Measurements from ENCODE around the gene BTN1A1.
"Not testable (repeated sequence)": the region's sequence is repeated elsewhere in the genome, so short reads cannot be mapped to it uniquely, and the experiment has no call there.

The BTN1A1 gene

GRCh38 chr6:26536571-26537159, 36.6 kb downstream of the BTN1A1 start:
- H3K4me3 ChIP-seq (ENCODE audit: low read depth, low read length) = peak overlapping the region; percentile 61

DNA sequence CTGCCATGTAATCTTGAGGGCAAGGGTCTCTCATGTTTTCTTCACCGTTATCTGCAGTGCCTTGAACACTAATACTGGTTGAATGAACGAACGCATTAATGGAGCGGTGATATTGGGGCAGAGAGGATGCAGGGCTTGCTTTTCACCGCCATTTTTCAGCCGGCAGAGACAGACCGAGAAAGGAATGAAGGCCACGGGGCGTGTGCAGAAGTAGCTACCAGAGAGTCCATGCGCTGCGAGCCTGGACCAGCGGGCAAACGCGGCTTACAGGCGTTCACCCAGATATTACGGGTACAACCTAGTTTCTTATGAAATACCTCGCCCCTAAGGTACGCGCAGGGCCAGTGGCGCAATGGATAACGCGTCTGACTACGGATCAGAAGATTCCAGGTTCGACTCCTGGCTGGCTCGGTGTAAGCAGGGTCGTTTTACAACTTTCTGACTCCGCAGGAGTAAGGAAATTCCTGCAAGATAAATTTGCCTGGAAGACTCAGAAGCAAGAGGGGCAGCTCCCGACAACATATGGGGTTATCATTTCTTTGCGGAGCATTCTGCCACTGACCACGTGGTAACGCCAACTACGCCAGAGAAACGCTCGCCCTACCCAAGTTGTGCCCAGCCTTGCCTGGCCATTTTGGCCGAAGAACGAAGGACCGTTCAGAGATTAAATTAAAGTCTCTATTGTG, 37.2 kb downstream of the BTN1A1 start:
- H3K4me3 ChIP-seq (ENCODE audit: low read depth, low read length) = peak overlapping the region; percentile 61

DNA sequence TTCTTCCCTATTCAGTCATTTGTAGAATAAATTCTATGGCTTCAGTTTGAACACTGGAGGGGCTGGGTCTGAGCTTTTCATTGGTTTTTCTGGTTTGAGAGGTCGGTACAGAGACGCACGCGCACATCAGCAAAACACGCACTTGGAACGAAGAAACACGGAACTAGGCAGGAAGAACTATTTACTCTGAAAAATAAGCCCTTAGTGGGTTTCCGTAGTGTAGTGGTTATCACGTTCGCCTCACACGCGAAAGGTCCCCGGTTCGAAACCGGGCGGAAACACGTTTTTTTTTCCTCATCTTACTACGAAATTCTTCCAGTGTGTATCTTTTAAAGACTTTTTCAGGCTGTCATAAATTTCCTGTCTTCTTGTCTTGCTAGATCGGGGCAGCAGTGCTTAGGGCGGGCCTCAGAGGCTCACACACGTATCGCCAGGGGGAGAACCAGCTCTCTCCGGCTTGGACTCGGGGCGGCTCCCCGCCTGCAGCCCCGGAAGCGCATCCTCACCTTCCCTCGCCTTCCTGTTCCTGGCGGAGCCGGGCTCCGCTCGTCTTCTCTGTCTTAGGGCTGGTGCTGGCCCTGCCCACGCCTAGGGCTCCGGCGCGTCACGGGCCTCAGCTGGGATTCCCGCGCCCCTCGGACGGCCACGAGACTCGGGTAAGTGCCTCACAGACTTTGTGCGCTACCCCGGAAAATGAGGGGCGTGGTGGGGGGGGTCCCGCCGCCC, 37.9 kb downstream of the BTN1A1 start, which contains the start of gene HMGN4:
HMGN4 (plus strand) TSS at position 521 of the 726 bp plus-strand sequence. CDS start 6,841 bp downstream, outside the sequence.
- peak within 1 kb of the TSS; percentile 61 for H3K4me3 ChIP-seq (ENCODE audit: low read depth, low read length)

GRCh38 chr6:26538572-26538902, 38.4 kb downstream of the BTN1A1 start:
- H3K4me3 ChIP-seq (ENCODE audit: low read depth, low read length) = peak overlapping the region; percentile 61

DNA sequence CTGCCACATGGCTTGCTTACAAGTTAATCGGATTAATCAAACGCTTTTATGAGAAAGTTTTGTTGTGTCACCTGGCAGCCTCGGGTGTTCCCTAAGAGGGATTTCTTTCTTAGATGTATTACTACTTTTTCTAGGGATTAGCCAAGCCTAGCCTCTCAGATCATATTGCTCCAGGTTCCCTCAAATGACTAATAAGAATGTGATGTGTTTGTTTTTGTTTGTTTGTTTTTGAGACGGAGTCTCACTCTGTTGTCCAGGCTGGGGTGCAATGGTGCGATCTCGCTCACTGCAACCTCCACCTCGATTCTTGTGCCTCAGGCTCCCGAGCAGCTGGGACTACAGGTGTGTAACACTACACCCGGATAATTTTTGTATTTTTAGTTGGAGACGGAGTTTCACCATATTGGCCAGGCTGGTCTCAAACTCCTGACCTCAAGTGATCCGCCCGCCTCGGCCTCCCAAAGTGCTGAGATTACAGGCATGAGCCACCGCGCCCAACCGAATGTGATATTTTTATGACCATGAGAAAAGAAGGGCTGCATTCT, 39.0 kb downstream of the BTN1A1 start:
- peak overlapping the region; percentile 61 for H3K4me3 ChIP-seq (ENCODE audit: low read depth, low read length)

GRCh38 chr6:26541579-26541978, 41.5 kb downstream of the BTN1A1 start:
- no peak overlapping the region for H3K4me3 ChIP-seq (ENCODE audit: low read depth, low read length)

- no peak overlapping the region for H3K4me3 ChIP-seq (ENCODE audit: low read depth, low read length)
These were observed 43.9 kb downstream of the BTN1A1 start for GRCh38 chr6:26543953-26544352.

GRCh38 chr6:26544473-26544872, 44.4 kb downstream of the BTN1A1 start:
- no peak overlapping the region for H3K4me3 ChIP-seq (ENCODE audit: low read depth, low read length)

DNA sequence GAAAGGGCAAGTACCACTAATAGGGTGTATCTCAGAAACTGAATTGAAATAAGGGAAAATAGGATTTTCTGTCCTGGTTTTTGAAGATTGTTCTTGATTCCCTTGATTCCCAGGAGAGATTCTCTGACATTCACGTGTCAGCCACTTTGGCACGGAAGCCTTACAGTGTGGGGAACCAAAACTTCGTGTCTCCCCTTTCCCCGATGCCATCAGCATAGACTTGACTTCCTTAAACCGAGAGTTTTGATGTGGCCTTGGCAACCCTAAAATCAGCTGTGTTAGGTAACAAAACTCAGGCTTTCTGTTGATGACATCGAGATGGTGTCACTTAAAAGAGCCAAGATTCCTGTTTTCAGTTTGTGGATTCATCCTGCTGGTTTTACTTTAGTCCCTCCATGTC, 45.5 kb downstream of the BTN1A1 start:
- H3K4me3 ChIP-seq (ENCODE audit: low read depth, low read length) = no peak overlapping the region

GRCh38 chr6:26547363-26547762, 47.3 kb downstream of the BTN1A1 start:
- not testable (repeated sequence) for H3K4me3 ChIP-seq (ENCODE audit: low read depth, low read length)

DNA sequence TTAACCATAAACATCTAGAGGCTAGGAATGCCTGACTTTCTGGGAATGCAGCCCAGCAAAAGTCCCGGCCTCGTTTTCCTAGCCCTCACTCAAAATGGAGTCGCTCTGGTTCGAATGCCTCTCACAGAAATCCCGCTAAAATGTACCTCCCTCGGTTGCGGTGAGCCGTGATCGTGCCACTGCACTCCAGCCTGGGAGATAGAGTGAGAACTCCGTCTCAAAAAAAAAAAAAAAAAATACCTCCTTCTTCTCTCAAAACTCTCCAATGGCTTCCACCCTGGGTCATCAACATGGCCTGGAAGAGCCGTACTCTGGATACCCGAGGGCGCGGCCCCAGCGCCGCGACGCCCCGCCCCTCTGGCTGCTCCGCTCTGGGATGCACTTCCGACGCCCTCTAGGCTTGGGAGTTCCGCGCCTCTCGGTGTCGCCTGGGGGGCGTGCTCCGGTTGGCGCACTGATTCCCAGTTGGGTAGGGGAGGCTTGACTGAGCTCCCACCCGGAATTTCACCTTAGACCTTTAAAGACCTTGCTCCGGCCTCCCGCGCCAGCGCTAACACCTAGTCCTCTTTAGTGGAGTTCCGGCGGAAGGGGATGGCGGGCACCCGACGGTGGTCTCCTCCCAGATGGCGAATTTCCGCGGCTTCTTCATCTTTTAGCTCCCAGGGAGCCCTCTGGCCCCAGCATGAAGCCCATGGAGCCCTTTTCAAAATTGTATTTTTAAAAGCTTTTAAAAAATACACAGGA, 50.3 kb downstream of the BTN1A1 start:
- peak overlapping the region; percentile 33 for H3K4me3 ChIP-seq (ENCODE audit: low read depth, low read length)

DNA sequence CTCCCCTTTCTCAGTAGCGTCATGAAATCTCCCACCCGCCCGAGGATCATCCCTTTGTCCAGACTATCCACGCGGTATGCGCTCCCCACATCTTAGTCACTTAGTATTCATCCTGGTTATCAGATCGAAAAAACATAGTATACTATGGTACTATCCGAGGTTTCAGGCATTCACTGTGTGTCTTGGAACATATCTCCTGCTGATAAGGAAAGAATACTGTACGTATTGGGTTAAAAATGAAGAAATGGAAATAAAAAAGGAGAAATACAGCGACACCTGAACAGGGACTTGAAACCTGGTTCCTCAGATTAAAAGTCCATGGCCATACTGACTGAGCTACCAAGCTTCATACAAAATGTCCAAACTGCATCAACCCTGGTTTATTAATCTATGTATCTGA, 52.1 kb downstream of the BTN1A1 start:
- no peak overlapping the region for H3K4me3 ChIP-seq (ENCODE audit: low read depth, low read length)

DNA sequence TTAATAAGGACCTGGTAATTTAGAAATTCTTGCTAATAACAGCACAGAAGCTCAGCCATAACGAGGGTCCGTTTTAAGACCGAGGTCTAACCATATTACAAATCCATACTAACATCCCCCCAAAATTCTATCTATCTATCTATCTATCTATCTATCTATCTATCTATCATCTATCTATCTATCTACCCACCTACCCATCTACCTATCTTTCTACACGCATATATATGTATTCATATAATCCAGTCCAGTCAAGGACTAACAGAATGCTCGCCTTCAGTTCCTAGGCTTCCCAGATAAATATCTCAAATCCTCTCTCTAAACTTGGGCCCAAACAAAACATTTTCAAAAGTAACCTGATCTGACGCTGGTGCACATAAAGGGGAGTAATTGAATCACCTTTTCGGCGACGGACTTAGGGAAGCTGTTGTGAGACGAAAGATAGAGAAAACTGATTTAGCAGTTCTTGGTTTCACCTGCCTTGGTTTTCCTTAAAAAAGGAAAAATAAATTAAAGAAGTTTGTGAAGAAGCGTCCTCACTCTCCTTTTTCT, 52.6 kb downstream of the BTN1A1 start:
- peak overlapping the region; percentile 71 for H3K4me3 ChIP-seq (ENCODE audit: low read depth, low read length)

DNA sequence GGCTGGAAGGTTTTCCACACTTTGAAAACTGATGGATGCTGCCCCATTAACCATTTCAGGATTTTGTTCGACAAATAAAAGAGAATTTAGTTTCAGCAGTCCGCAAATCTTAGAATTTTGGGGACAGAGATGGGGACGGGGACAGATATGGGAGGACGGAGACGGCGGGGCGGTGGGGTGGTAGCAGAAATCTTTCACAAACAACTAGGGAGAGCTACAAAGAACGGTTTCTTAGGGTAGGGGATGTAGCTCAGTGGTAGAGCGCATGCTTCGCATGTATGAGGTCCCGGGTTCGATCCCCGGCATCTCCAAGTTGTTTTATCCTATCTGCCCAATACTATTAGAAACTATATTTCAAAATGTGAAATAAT, 53.1 kb downstream of the BTN1A1 start:
- peak overlapping the region; percentile 71 for H3K4me3 ChIP-seq (ENCODE audit: low read depth, low read length)

- peak overlapping the region; percentile 71 for H3K4me3 ChIP-seq (ENCODE audit: low read depth, low read length)
These were observed 53.7 kb downstream of the BTN1A1 start for GRCh38 chr6:26553635-26554446.

GRCh38 chr6:26554447-26554696, 54.3 kb downstream of the BTN1A1 start:
- peak overlapping the region; percentile 71 for H3K4me3 ChIP-seq (ENCODE audit: low read depth, low read length)

DNA sequence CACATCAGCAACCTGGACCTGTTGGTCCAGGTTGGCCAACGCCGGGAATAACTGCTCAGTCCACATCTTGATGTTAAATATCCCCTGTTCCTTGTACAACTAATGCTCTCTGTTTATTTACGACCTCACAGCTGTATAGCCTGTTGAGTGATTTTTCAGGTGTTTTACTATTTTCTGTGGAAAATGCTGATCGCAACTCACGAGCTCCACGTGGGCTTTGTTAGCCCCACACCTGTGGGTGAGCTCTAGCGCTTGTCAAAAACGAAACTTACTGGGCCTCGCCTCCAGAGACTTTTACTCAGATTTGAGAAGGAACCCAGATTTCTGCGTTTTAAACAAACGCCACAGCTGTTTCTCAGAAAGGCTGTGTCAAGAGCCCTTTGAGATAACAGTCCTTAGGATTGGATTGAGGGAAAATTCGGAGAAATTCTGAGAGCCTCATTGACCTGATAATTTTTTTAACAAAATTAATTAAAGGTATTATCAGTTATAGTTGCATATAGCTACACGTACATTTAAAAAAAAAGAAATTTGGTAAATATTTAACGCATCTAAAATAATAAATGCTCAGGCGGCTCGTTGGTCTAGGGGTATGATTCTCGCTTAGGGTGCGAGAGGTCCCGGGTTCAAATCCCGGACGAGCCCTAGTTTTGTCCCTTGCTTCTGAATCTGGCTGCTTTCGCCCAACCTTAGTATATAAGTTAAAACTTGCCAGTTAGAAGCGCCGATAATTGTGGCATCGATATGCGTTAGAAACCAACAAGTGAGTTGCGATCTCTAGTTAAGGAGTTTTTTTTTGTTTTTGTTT, 54.8 kb downstream of the BTN1A1 start:
- H3K4me3 ChIP-seq (ENCODE audit: low read depth, low read length) = peak overlapping the region; percentile 71

DNA sequence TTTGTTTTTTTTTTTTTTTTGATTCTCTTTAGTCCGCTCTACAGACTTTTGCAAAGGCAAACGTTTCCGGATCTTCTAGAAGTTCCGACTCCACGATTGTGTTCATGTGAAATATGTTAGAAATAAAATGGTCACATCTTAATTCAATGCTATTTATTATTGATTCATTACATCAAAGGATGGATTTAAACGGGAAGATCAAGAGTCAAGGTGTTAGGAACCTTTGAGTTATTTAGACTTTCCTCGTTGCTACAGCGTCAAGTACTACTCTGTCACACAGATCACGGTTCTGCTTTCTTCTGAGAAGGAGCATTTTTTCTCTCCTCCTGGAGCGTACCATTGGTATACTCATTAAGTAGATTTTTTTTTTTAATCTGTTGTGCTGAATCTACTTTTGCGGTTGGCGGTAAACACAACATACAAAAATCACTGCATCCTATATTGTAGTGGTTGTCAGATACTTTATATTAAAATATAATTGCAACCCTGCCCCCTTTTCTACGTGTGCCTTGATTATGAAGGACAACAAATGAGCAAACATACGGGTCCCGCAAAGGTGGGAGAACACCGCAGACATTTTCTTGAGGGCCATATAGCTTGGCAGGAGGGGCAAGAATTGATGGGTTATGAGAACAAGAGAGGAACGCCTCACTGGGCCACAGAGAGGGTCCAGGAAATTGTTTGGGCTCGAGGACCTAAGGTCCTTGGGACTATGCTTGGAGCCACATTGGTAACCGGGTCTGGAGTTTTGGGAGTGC, 55.6 kb downstream of the BTN1A1 start:
- H3K4me3 ChIP-seq (ENCODE audit: low read depth, low read length) = peak overlapping the region; percentile 71
